ENCODE measurements around the gene KRT6B.

The KRT6B gene

GRCh38 chr12:52435659-52435999 is 16.3 kb downstream of the KRT6B start:
- DNase-seq = no peak

- no peak for DNase-seq
Observed at GRCh38 chr12:52434760-52435530, 17.0 kb downstream of the KRT6B start.

- DNase-seq = peak; percentile 39
Observed at GRCh38 chr12:52434081-52434733, 17.7 kb downstream of the KRT6B start, which contains the start of gene KRT75. KRT75 (minus strand) TSS chr12:52434371; CDS start chr12:52434304, 67 bp downstream.

GRCh38 chr12:52433501-52434080 is 18.4 kb downstream of the KRT6B start:
- no peak for DNase-seq

- no peak for DNase-seq
Observed at GRCh38 chr12:52432559-52433207, 19.3 kb downstream of the KRT6B start.

GRCh38 chr12:52428121-52428520 is 23.8 kb downstream of the KRT6B start:
- no peak for DNase-seq

GRCh38 chr12:52427083-52427482 is 24.9 kb downstream of the KRT6B start:
- no peak for DNase-seq

- DNase-seq = no peak
Observed at GRCh38 chr12:52426034-52426433, 25.9 kb downstream of the KRT6B start.

- no peak for DNase-seq
Observed at GRCh38 chr12:52425466-52425865, 26.5 kb downstream of the KRT6B start.

- DNase-seq = no peak
Observed at GRCh38 chr12:52423661-52424500, 28.1 kb downstream of the KRT6B start.

GRCh38 chr12:52423035-52423434 is 28.9 kb downstream of the KRT6B start:
- no peak for DNase-seq

- DNase-seq = peak; percentile 33
Observed at GRCh38 chr12:52419656-52420055, 32.3 kb downstream of the KRT6B start.

GRCh38 chr12:52418576-52419110 is 33.3 kb downstream of the KRT6B start:
- no peak for DNase-seq

GRCh38 chr12:52417740-52418139 is 34.2 kb downstream of the KRT6B start:
- DNase-seq = no peak

GRCh38 chr12:52416795-52417194 is 35.2 kb downstream of the KRT6B start:
- DNase-seq = no peak

- DNase-seq = peak; percentile 87
Observed at GRCh38 chr12:52415870-52416750, 35.8 kb downstream of the KRT6B start.

- no peak for DNase-seq
Observed at GRCh38 chr12:52414936-52415335, 37.0 kb downstream of the KRT6B start.

GRCh38 chr12:52413782-52414345 is 38.1 kb downstream of the KRT6B start:
- no peak for DNase-seq

- no peak for DNase-seq
Observed at GRCh38 chr12:52413202-52413601, 38.7 kb downstream of the KRT6B start.

- DNase-seq = no peak
Observed at GRCh38 chr12:52411815-52412214, 40.1 kb downstream of the KRT6B start.
